PC-3 (cell line): ENCODE results near the gene CSRP3. TPM values are rescaled to one million over a fixed set of nuclear protein-coding genes. Genes with fewer than 3 reads are reported as not detected.
A peak's percentile ranks its signal among the peaks of the same experiment; 100 is the strongest.

Experiments used
- ATAC-seq: fragments of 200-7000 bp; cut with Tn5 transposase; 2 replicates; pipeline ENCODE4 v1.9.1; 2020; ENCODE audit warnings: mild to moderate bottlenecking, moderate library complexity
- BruUV-seq: library from RNA; stranded (reverse); fragments of 400-500 nt; replicated peaks from 2 replicates; lab custom pipeline; 2021; lab: Mats Ljungman, UMichigan
- CTCF ChIA-PET: fragments of 300-600 bp; sonication (Branson Sonifier 250); formaldehyde crosslinking; loops from one replicate; lab custom pipeline; 2022; ENCODE audit warnings: antibody characterized with exemption; lab: Charles Lee
- POLR2A ChIA-PET: fragments of 300-600 bp; sonication (Branson Sonifier 250); formaldehyde crosslinking; loops from one replicate; lab custom pipeline; 2022; ENCODE audit warnings: antibody characterized with exemption; ENCODE audit not compliant: unreplicated experiment; lab: Charles Lee
- DNase-seq: peaks from one replicate; pipeline ENCODE4 v3.0.0-alpha.2; 2015
- H2AFZ ChIP-seq: fragments of 300-600 bp; sonication (generic); 2 replicates; pipeline ENCODE4 v1.6.0; 2016; ENCODE audit warnings: antibody characterized with exemption, low read length
- H3F3A ChIP-seq: fragments of 300-600 bp; sonication (generic); one replicate; pipeline ENCODE4 v1.6.0; 2017; ENCODE audit warnings: antibody characterized with exemption, low read length, control low read depth, mild to moderate bottlenecking; ENCODE audit not compliant: unreplicated experiment
- H3K27ac ChIP-seq: fragments of 300-600 bp; sonication (generic); 2 replicates; pipeline ENCODE4 v1.5.1; 2016; ENCODE audit warnings: mild to moderate bottlenecking, low read length
- H3K27me3 ChIP-seq: fragments of 300-600 bp; sonication (generic); 2 replicates; pipeline ENCODE4 v1.6.1; 2016; ENCODE audit warnings: low read length, mixed read lengths
- H3K36me3 ChIP-seq: fragments of 300-600 bp; sonication (generic); 2 replicates; pipeline ENCODE4 v1.6.1; 2016; ENCODE audit warnings: low read depth, mixed run types, low read length, mixed read lengths
- H3K4me1 ChIP-seq: fragments of 300-600 bp; sonication (generic); 2 replicates; pipeline ENCODE4 v1.5.1; 2016; ENCODE audit warnings: low read length; ENCODE audit not compliant: insufficient read depth
- H3K4me2 ChIP-seq: fragments of 300-600 bp; sonication (generic); 2 replicates; pipeline ENCODE4 v1.6.0; 2016; ENCODE audit warnings: low read length
- H3K4me3 ChIP-seq: fragments of 300-600 bp; sonication (generic); 2 replicates; pipeline ENCODE4 v1.5.1; 2016; ENCODE audit warnings: mild to moderate bottlenecking, low read length, mixed read lengths
- H3K79me2 ChIP-seq: fragments of 300-600 bp; sonication (generic); 2 replicates; pipeline ENCODE4 v1.6.1; 2017; ENCODE audit warnings: low read length, mixed read lengths
- H3K9ac ChIP-seq: fragments of 300-600 bp; sonication (generic); 2 replicates; pipeline ENCODE4 v1.6.0; 2016; ENCODE audit warnings: mild to moderate bottlenecking, low read length
- H3K9me2 ChIP-seq: fragments of 300-600 bp; sonication (generic); replicated peaks from 2 replicates; pipeline ENCODE4 v1.6.1; 2016; ENCODE audit warnings: mixed run types, low read length, mixed read lengths
- H3K9me3 ChIP-seq: fragments of 300-600 bp; sonication (generic); 2 replicates; pipeline ENCODE4 v1.6.1; 2016; ENCODE audit warnings: low read length, mixed read lengths
- H4K20me1 ChIP-seq: fragments of 300-600 bp; sonication (generic); 2 replicates; pipeline ENCODE4 v1.6.1; 2016; ENCODE audit warnings: low read length, mixed read lengths
- EZH2 ChIP-seq: fragments of 300-600 bp; sonication (generic); IDR thresholded peaks from one replicate; pipeline ENCODE4 v1.6.1; 2017; ENCODE audit warnings: antibody characterized with exemption, mild to moderate bottlenecking, low read length; ENCODE audit not compliant: unreplicated experiment
- EZH2phosphoT487 ChIP-seq: fragments of 300-600 bp; sonication (generic); IDR thresholded peaks from 2 replicates; pipeline ENCODE4 v1.6.1; 2018; ENCODE audit warnings: mild to moderate bottlenecking, antibody characterized with exemption, low read length, borderline replicate concordance
- intact Hi-C: fragments of 100-400 bp; cut with micrococcal nuclease; formaldehyde crosslinking; loops from 2 replicates; pipeline ENCODE4 v1.9.0; 2023
- total RNA-seq: library from RNA; depleted of rRNA; stranded (reverse); fragments of >200 nt; gene quantifications from 2 replicates; pipeline ENCODE4 v1.2.3, GENCODE V29; 2014
- TF ChIP-seq, protein P1 (sequence below): fragments of 300-600 bp; sonication (generic); conservative IDR thresholded peaks from 2 replicates; pipeline ENCODE4 v1.5.1; 2017; ENCODE audit warnings: antibody characterized with exemption, low read depth, mild to moderate bottlenecking, low read length

CSRP3 gene
- total RNA-seq, 1 experiment from 2014 or later: not detected

DNA sequence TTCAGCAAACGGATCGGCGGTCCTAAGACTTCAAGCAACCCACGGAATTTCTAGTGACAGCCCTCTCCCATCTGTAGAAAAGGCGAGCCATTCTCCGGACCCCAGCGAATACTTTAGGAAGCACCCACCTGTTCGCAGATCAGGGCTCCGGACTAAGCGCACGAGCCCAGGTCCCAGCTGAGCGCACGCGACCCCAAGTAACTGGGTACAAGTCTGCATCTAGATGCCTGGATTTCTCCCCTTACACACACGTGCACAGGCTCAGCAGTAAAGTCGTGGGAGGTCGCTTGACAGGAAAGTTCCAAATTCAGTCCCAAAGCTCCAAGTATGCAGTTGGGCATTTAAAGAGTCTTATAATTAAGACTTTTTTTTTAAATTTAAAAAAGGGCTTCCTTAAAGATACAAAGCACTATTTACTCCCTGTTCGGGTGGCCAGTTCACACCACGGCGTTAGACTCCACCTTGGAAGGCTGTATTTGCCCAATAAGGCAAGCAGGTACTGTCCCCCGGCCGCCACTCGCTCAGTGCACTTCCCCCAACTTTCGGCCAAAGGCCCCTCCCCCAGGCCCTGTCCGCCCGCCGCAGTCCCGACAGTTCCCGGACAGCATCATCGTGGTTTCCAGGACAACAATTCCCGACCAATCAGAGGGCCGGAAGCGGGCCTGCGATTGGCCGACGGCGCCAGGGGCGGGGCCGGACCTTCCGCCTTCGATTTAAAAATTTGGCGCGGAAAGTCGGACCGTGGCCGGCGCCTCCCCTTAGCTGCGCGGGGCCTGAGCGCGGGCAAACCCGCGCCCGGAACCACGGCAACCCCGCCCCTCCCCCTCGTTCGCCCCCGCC, 38.9 kb upstream of the CSRP3 start, which contains the start of gene E2F8:
Gene E2F8 (minus strand): TSS at position 526 of the 840 bp plus-strand sequence. CDS start 824 bp downstream, outside the sequence.
- Histone ChIP-seq H3K9me2 (no peaks in the 10 kb centered on the region), H3K9ac (peak within 1 kb of the TSS; percentile 91), H3K36me3 (peaks cover 27% of the 10 kb centered on the region; the same call in 1 of the 2 replicates), H3K27me3 (no peaks in the 10 kb centered on the region), H3K27ac (peak within 1 kb of the TSS; percentile 77), H4K20me1 (no peaks in the 10 kb centered on the region), H3K4me2 (peak within 1 kb of the TSS; percentile 98), H3K4me3 (peak within 1 kb of the TSS; percentile 90), H3F3A (peaks cover 9% of the 10 kb centered on the region), H3K9me3 (no peaks in the 10 kb centered on the region), H3K79me2 (peaks cover 46% of the 10 kb centered on the region), H3K4me1 (peaks cover 54% of the 10 kb centered on the region), H2AFZ (peak within 1 kb of the TSS; percentile 88)
- TSS peak; percentile 70 for BruUV-seq
- ATAC-seq: peak; percentile 87
- ChIA-PET CTCF (no interaction called here), POLR2A (interaction anchor here (0.6 kb wide), 1 partner anchor 161 kb away, joined by 3 read pairs; no protein-coding TSS in a partner anchor)
- intact Hi-C loops: loop anchor here (2.0 to 10.0 kb wide), 4 partner anchors 80 to 504 kb away; partner anchors contain the start of gene ZDHHC13
- DNase-seq: peak; percentile 97
- TF ChIP-seq EZH2 (no peak), EZH2phosphoT487 (no peak)
- TF ChIP-seq, protein P1, sequence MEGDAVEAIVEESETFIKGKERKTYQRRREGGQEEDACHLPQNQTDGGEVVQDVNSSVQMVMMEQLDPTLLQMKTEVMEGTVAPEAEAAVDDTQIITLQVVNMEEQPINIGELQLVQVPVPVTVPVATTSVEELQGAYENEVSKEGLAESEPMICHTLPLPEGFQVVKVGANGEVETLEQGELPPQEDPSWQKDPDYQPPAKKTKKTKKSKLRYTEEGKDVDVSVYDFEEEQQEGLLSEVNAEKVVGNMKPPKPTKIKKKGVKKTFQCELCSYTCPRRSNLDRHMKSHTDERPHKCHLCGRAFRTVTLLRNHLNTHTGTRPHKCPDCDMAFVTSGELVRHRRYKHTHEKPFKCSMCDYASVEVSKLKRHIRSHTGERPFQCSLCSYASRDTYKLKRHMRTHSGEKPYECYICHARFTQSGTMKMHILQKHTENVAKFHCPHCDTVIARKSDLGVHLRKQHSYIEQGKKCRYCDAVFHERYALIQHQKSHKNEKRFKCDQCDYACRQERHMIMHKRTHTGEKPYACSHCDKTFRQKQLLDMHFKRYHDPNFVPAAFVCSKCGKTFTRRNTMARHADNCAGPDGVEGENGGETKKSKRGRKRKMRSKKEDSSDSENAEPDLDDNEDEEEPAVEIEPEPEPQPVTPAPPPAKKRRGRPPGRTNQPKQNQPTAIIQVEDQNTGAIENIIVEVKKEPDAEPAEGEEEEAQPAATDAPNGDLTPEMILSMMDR: no peak

DNA sequence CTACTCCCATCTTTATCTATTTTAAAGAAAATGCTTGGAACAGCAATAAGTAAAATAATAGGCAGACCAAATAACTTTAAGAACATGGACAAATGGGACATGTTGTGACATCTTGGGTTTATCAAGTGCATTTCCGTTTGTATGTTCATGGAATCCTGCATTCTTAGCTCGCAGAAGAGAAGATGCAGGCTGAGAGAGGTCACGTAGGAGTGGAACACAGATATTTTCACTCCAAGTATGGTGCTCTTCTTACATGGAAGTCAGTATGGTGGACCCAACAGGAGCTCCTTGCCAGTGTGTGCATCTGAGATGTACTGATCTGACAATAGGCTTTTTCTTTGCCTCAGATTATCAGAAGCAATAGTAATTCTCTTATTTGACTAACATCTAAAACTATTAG, 37.3 kb upstream of the CSRP3 start:
- ATAC-seq (no peak), DNase-seq (no peak)
- Histone ChIP-seq H3K4me1 (peaks cover 42% of the 10 kb centered on the region), H3K4me3 (peak overlapping the region; percentile 90), H3K27me3 (no peaks in the 10 kb centered on the region), H3K9me2 (no peaks in the 10 kb centered on the region), H3K9ac (peak overlapping the region; percentile 88; the same call in 1 of the 2 replicates), H3K79me2 (peaks cover 46% of the 10 kb centered on the region), H3K4me2 (peak overlapping the region; percentile 88), H3F3A (peaks cover 4% of the 10 kb centered on the region), H3K27ac (no peak overlapping the region), H3K9me3 (no peaks in the 10 kb centered on the region), H4K20me1 (no peaks in the 10 kb centered on the region), H3K36me3 (peaks cover 36% of the 10 kb centered on the region), H2AFZ (no peak overlapping the region)
- ChIA-PET CTCF (interaction anchor here (0.7 kb wide), 1 partner anchor 12 kb away, joined by 3 read pairs; no protein-coding TSS in a partner anchor), POLR2A (interaction anchor here (0.6 kb wide), 1 partner anchor 162 kb away, joined by 5 read pairs; no protein-coding TSS in a partner anchor)
- no TSS peak for BruUV-seq
- TF ChIP-seq, protein P1: no peak
- TF ChIP-seq EZH2phosphoT487 (no peak), EZH2 (no peak)
- intact Hi-C loops: no loop called here
